GM18502 (cell line): ENCODE measurements around the gene ITGB1BP2.
"Not testable (repeated sequence)": the region's sequence is repeated elsewhere in the genome, so short reads cannot be mapped to it uniquely, and the experiment has no call there.

ENCODE experiments used
- ATAC-seq: cut with Tn5 transposase; IDR thresholded peaks from one replicate; pipeline ENCODE4 v1.9.1; 2021; ENCODE audit warnings: mild to moderate bottlenecking; ENCODE audit not compliant: unreplicated experiment, poor library complexity

The ITGB1BP2 gene

DNA sequence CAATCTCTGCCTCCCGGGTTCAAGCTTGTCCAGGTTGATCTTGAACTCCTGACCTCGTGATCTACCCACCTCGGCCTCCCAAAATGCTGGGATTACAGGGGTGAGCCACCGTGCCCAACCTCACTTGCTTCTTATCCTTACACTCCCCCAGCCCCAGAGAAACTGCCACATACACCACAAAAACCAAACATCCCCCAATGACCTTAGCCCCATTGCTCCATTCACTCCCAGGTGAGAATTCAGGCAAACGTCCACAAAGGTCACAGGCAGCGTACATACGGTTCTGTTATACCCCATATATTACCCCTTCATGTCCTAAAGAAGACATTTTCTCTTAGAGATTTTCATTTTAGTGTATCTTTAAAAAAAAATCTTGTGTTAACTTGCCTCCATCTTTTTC, 1.1 kb upstream of the ITGB1BP2 start:
- ATAC-seq, result not testable (repeated sequence)

DNA sequence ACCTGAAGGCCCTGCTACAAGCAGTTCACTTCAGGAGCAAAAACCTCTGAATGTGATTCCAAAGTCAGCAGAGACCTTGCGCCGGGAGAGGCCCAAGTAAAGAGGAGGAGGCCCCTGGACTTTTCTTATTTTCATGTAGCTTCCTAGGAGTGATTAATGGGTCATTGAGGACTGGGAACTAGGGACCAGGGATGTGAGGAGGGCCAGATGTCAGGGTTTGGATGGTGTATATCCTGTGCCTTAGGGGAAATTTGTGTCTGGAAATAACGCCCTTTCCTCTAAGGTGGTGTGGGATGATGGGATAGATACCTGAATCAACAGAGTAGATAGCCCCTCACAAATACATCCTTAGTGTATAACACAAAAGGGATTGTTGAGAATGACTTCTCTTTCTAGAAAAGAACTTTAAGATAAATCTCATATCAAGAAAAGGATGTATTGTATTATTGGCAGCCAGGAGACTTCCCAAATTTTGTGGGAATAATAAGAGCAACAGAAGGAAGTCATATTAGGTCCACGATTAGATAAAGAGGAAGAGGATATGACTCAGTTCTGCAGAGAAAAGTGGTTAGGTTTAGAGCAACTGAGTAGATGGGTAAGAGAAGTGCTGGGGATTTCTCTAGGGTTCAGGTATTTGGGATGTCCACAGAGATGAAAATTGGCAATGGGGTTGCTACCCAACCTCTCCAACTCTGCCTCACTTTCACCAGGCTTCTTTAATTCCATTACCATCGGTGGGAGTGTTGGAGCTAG, 1.1 kb downstream of the ITGB1BP2 start:
- ATAC-seq, result no peak

DNA sequence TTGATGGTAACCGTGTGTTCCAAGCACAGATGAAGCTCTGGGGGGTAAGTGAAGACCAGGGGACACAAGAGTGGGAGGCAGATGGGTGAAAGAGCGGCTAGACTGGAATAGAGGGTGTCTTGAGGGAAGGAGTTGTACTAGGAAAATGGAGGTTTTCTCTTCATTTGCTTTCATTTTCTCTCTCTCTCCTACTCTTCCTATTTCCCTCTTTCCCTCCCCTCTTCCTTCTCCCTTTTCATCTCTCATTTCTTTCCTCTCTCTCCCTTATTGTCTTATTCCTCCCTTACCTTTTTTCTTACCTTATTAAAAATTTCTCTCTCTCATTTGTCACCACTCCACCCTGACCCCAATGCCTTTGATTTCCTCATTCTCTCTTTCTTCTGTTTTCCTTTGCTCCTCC, 3.0 kb downstream of the ITGB1BP2 start:
- ATAC-seq, result no peak

DNA sequence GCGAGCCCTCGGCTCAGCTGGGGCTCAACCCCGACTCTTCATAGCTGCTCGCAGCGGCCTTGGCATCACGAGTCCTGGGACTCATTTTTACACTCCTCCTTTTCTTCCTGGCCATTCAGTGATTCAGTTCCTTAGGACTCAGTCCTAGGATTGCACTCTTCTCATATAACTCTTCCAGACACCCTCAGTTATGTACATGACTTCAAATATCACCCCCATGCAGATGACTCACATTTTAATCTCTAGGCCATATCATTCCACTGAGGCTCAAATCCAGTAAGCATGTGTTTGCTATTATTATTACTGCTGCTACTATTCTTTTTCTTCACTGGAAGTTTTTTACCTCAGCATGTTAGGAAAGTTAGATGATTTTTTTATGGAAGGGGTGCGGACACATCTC, 14.4 kb downstream of the ITGB1BP2 start:
- ATAC-seq, result no peak

DNA sequence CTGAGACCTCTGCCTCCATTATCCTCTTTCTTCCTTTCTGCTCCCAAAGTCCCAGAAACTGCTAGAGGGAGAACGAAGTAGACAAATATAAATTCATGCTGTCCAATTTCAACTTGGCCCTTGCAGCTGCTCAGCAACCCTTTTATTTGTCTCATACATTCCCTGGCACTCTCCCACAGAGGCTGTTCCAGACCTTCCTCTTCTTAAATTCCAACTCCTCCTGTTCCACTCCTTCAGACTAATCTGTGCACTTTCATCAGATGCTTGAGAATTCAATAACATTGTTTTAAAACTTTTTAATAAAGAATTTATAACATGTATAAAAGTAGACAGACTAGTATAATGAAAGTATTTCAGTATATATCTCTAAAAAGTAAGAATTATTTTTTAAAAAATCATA, 15.4 kb downstream of the ITGB1BP2 start:
- not testable (repeated sequence) for ATAC-seq

DNA sequence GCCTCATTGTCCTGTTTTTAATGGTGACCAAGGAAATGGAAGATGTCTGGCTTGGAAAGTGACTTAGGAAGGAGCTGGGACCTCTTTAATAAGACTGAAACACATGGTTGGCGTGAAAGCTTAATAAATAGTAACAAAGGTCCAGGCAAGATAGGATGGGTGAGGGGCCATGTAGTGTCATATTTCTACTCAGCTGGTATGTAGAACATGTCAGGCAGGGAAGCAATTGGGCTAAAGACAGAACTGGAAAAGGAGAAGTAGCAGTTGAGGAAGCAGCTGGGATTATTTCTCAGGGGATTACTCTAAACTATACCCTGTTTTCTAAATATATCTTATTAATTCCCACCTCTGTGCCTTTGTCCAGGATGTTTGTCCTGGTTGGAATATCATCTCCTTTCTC, 18.6 kb downstream of the ITGB1BP2 start:
- ATAC-seq, result no peak

DNA sequence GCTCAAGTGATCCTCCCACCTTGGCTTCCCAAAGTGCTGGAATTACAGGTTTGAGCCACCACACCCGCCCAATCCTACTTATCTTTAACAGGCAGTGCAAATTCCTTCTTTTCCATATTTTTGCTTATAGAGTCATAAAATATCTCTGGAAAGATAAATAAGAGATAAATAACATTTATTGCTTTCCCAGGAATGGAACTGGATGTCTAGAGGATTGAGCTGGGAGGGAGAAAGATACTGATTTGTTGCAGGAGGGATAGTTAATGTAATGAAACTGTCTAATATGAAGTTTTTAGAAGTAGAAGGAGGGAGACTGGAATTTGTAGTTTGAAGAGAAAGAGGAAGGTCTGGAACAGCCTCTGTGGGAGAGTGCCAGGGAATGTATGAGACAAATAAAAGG, 20.2 kb downstream of the ITGB1BP2 start:
- no peak for ATAC-seq

DNA sequence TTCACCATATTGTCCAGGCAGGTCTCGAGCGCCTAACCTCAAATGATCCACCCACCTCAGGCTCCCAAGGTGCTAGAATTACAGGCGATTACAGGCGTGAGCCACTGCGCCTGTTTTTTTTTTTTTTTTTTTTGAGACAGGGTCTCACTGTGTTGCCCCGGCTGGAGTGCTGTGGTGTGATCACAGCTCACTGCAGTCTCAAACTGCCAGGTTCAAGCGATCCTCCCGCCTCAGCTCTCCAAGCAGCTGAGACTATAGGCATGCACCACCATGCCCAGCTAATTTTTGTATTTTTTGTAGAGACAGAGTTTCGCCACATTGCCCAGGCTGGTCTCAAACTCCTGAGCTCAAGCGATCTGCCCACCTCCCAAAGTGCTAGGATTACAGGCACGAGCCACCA, 22.9 kb downstream of the ITGB1BP2 start:
- not testable (repeated sequence) for ATAC-seq

DNA sequence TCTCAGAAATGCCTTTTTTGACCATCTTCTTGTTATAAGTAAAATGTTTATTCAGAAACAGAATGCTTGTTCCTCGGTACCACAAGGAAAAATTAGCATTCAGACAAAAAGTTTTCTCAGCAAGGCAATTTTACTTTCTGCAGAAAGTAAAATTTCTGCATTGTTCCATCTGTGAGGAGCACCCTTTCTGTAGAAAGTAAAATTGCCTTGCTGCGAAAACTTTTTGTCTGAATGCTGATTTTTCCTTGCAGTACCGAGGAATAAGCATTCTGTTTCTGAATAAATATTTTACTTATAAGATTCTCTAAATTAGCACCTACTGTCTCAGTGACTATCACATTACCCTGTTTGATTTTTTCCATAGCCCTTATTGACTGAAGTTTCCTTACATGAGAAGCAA, 24.8 kb downstream of the ITGB1BP2 start:
- ATAC-seq, result no peak

DNA sequence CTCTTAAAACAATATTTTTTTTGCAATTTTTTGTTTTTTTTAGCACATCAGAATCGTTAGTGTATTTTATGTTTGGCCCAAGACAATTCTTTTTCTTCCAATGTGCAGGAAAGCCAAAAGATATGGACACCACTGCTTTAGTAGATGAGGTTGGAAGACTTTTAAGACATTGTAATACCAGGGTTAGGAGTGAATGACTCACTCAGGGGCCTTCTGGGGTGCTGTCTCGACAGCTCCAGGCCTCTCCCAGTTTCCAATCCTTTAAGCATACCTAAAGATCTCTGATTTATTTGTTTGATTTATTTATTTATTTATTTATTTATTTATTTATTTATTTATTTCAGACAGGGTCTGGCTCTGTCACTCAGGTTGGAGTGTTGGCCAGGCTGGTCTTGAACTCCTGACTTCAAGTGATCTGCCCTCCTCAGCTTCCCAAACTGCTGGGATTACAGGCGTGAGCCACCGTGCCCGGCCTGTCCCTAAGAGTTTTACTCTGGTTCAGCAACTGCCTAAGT, 47.7 kb downstream of the ITGB1BP2 start:
- ATAC-seq, result not testable (repeated sequence)

DNA sequence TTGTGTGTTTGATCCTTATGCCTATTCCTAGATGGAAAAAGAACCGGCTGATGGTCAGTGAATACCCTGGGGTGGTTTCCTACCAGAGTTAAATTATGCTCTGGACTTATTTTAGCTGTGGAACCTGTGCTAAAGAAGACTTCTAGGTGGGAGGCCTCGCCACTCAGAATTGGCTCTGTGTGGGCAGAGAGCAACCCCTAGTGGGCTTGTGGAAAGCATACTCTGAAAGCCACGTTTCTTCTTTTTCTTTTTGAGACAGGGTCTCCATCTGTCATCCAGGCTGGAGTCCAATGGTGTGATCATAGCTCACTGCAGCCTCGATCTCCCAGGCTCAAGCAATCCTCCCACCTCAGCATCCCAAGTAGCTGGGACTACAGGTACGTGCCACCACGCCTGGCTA, 48.3 kb downstream of the ITGB1BP2 start:
- ATAC-seq, result not testable (repeated sequence)

DNA sequence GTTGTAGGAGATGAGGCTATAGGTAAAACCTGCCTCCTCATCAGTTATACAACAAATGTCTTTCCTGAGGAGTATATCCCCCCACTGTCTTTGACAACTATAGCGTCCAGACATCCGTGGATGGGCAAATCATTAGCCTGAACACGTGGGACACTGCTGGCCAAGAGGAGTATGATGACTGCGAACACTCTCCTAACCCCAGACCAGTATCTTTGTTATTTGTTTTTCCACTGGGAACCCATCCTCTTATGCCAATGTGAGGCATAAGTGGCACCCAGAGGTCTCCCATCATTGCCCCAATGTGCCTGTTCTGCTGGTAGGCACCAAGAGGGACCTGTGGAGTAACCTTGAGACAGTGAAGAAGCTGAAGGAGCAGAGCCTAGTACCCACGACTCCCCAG, 50.9 kb downstream of the ITGB1BP2 start:
- ATAC-seq, result not testable (repeated sequence)
